GM13976 (cell line): ENCODE data around the gene RPS6KA4.

ENCODE experiments used
- DNase-seq: peaks from one replicate; pipeline ENCODE4 v3.0.0; 2012; ENCODE audit warnings: low spot score
- in situ Hi-C: fragments of 300-500 bp; cut with MboI; formaldehyde crosslinking; loops from one replicate; pipeline ENCODE4 v1.12.0; 2022; ENCODE audit warnings: low sequenced_read_pairs, mixed read lengths, inconsistent platforms; ENCODE audit not compliant: unreplicated experiment
- TF ChIP-seq, protein P1 (sequence below): IDR thresholded peaks from 2 replicates; pipeline ENCODE4 v1.5.1; 2012; ENCODE audit warnings: borderline replicate concordance, mild to moderate bottlenecking; ENCODE audit not compliant: insufficient read depth; ENCODE audit errors: extremely low read depth, missing control alignments, control extremely low read depth

Gene RPS6KA4

DNA sequence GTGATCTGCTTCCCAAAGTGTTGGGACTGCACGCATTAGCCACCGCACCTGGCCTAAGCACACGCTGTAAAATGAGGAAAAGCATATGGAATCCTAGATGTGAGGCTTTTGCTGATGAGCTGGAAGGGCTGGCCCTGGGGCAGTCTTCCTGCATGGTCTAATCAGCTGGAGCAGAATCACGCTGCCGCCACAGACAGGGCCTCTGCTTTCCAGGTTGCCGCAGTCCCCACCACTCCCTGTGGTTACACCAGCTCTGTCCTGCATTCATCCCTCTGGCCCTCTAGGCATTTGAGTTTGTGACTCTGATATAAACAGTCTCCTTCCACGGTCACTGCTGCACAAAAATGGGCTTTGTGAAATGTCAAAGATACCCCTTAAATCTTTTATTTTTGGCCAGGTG, 17.1 kb downstream of the RPS6KA4 start:
- TF ChIP-seq, protein P1, sequence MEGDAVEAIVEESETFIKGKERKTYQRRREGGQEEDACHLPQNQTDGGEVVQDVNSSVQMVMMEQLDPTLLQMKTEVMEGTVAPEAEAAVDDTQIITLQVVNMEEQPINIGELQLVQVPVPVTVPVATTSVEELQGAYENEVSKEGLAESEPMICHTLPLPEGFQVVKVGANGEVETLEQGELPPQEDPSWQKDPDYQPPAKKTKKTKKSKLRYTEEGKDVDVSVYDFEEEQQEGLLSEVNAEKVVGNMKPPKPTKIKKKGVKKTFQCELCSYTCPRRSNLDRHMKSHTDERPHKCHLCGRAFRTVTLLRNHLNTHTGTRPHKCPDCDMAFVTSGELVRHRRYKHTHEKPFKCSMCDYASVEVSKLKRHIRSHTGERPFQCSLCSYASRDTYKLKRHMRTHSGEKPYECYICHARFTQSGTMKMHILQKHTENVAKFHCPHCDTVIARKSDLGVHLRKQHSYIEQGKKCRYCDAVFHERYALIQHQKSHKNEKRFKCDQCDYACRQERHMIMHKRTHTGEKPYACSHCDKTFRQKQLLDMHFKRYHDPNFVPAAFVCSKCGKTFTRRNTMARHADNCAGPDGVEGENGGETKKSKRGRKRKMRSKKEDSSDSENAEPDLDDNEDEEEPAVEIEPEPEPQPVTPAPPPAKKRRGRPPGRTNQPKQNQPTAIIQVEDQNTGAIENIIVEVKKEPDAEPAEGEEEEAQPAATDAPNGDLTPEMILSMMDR: no peak
- in situ Hi-C loops: no loop called here

DNA sequence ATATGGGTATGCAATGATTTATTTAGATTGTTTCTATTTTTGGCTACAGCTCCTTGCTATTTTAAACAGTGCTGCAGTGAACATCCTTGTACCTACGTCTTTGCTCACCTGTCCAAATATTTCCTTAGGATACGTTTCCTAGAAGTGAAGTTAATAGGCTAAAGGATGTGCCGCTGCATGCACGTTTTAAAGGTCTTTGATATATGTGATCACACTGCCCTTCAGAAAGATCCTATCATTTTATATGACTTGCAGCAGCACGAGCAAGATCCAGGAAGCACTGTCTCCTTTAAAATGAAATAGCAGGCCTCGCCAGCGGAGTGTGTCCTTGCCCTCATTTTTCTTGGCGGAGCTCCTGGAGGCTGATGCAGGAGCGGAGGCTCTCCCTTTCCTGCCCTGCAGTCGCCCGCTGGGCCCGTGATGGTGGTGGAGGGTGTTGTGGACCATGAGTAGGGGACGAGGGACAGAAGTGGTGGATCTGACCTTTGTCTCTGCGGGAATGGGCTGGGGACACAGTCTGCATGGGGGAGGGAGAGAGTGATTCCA, 19.4 kb downstream of the RPS6KA4 start:
- TF ChIP-seq, protein P1: no peak
- no peak for DNase-seq
- in situ Hi-C loops: no loop called here

More for the DNA sequence above, 17.1 kb downstream of the RPS6KA4 start:
- no peak for DNase-seq

DNA sequence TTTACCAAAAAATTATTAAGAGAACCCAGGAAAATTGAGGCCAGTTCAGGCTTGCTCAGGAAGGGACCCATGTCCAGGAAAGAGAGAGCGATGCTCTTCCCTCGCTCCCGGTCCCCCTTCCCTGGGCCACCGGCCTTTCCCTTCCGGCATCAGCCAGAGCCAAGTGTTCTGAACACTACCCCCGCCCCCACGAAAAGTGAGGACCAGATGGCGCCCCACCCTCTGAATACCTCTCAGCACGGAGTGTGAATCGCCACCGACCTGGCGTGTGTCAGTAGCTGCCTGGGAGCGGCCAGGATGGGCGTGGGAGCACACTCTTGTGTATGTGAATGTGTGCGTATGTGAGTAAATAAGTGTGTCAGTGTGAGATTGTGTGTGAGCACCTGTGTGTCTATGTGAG, 20.2 kb downstream of the RPS6KA4 start:
- in situ Hi-C loops: no loop called here
- TF ChIP-seq, protein P1: no peak
- DNase-seq: no peak

GRCh38 chr11:64379817-64380709, 21.1 kb downstream of the RPS6KA4 start:
- DNase-seq: no peak
- in situ Hi-C loops: no loop called here
- TF ChIP-seq, protein P1: no peak

GRCh38 chr11:64381350-64381749, 22.4 kb downstream of the RPS6KA4 start:
- in situ Hi-C loops: no loop called here
- DNase-seq: no peak
- TF ChIP-seq, protein P1: no peak

DNA sequence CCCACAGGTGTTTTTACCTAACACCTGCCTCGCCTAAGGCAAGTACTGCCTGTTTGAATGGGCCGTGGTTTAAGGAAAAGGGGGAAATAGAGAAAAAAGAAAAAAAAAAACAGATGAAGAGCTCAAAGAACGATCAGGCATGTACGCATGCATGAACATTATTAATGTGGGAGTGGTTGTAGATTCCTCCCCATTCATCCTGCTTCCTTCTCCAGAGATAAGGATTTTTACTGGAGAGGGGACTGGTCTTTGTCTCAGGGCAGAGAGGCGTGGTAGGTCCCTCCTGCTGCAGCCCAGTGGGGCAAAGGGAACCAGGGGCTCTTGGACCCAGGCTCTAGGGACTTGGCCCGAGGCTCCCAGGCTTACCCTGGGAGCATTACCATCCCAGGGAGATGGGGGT, 23.1 kb downstream of the RPS6KA4 start:
- in situ Hi-C loops: no loop called here
- TF ChIP-seq, protein P1: no peak
- no peak for DNase-seq

- in situ Hi-C loops: no loop called here
- TF ChIP-seq, protein P1: no peak
- no peak for DNase-seq
Observed at GRCh38 chr11:64382586-64382985, 23.6 kb downstream of the RPS6KA4 start.
